NCI-H2081 treated with DMSO at 0.1 percent for 48 hours (cell line): Measurements from ENCODE around the gene ATP5IF1.

Source experiments
- DNase-seq: peaks from one replicate; lab custom pipeline; 2025; lab: John Stamatoyannopoulos, UW

ATP5IF1 gene

GRCh38 chr1:28235755-28236655, at the start of gene ATP5IF1:
ATP5IF1 (plus strand) TSS chr1:28236124; CDS start chr1:28236184, 60 bp downstream.
- DNase-seq: peak; percentile 96

GRCh38 chr1:28190337-28190979, 45.5 kb upstream of the ATP5IF1 start:
- DNase-seq: no peak

GRCh38 chr1:28190996-28191645, 44.8 kb upstream of the ATP5IF1 start:
- no peak for DNase-seq

GRCh38 chr1:28193701-28194161, 42.2 kb upstream of the ATP5IF1 start:
- DNase-seq: no peak

GRCh38 chr1:28194326-28195035, 41.4 kb upstream of the ATP5IF1 start:
- no peak for DNase-seq

- DNase-seq: no peak
These were observed 40.1 kb upstream of the ATP5IF1 start for GRCh38 chr1:28195780-28196179.

GRCh38 chr1:28196330-28196729, 39.6 kb upstream of the ATP5IF1 start:
- DNase-seq: no peak

- no peak for DNase-seq
These were observed 38.1 kb upstream of the ATP5IF1 start for GRCh38 chr1:28197682-28198415.

- DNase-seq: no peak
These were observed 36.3 kb upstream of the ATP5IF1 start for GRCh38 chr1:28199328-28200233.

GRCh38 chr1:28200234-28200873, 35.6 kb upstream of the ATP5IF1 start:
- DNase-seq: no peak

- no peak for DNase-seq
These were observed 30.7 kb upstream of the ATP5IF1 start for GRCh38 chr1:28205243-28205642.

GRCh38 chr1:28208818-28209441, 27.0 kb upstream of the ATP5IF1 start:
- DNase-seq: no peak

GRCh38 chr1:28209700-28210099, 26.2 kb upstream of the ATP5IF1 start:
- no peak for DNase-seq

- DNase-seq: no peak
These were observed 22.6 kb upstream of the ATP5IF1 start for GRCh38 chr1:28213315-28213714.

- no peak for DNase-seq
These were observed 6.8 kb upstream of the ATP5IF1 start for GRCh38 chr1:28229089-28229488.

GRCh38 chr1:28229996-28230395, 5.9 kb upstream of the ATP5IF1 start:
- no peak for DNase-seq

GRCh38 chr1:28232558-28233263, 3.2 kb upstream of the ATP5IF1 start, which contains the start of gene DNAJC8:
DNAJC8 (minus strand) TSS chr1:28233029; CDS start chr1:28232998, 31 bp downstream.
- DNase-seq: peak; percentile 40

GRCh38 chr1:28233264-28233606, 2.7 kb upstream of the ATP5IF1 start:
- no peak for DNase-seq
